CD4-positive, alpha-beta T cell treated with Interleukin-17A for 1 hour (primary cell): Measurements from ENCODE around the gene ILRUN.
A peak's percentile ranks its signal among the peaks of the same experiment; 100 is the strongest.
"Not testable (repeated sequence)": the region's sequence is repeated elsewhere in the genome, so short reads cannot be mapped to it uniquely, and the experiment has no call there.

Source experiments
- DNase-seq: peaks from one replicate; pipeline ENCODE4 v3.0.0-alpha.2; 2020

ILRUN gene

DNA sequence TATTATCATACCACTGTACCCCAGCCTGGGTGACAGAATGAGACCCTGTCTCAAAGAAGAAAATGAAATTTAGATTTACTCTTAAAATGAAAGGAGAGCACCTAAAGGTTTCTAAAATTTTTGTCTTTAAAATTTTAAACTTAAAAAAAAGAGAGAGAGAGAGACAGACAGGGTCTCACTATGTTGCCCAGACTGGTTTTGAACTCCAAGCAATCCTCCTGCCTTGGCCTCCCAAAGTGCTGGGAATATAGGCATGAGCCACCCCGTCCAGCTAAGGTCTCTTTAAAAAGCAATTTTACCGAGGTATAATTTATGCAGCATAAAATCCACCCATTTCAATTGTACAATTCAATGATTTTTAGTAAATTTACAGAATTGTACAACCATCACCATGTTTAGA is 33.2 kb downstream of the ILRUN start:
- no peak for DNase-seq

DNA sequence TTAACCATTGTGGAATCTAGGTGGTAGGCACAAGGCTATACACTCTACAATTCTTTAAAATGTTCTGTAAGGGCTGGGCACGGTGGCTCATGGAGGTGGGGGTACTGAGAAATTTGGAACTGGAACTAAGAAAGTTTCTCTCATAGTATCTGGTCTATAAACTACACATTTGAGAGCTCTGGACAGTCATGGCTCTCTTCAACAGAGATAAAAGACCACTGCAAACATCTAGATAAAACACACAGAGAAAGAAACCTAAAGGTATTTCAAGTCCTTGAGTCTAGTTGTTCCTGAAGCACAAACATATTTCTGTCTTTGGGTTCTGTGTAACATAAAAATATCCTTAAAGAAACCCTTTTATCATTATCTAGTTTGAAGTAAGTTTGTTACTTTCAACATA is 35.2 kb downstream of the ILRUN start:
- no peak for DNase-seq

DNA sequence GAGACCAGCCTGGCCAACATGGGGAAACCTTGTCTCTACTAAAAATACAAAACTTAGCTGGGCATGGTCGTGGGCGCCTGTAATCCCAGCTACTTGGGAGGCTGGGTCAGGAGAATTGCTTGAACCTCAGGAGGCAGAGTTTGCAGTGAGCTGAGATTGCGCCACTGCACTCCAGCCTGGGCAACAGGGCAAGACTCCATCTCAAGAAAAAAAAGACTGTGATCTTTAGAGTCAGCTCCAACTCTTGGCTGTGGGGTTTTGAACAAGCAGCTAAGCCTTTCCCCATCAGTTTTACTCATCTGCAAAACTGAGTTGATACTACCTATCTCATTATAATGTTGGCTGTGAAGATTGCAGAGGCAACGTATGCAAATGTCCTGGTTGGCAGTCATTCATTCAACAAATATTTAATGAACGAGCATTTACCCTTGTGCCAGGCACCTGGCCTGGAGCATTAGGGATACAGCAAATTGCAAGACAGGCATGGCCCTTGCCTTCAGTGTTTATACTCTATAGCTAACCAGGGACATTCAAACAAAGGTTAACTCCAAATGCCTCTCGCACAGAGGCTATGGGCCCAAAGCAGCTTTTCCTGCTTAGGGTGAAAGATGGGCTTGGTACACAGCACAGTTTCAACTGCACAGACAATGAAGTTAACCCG is 37.8 kb downstream of the ILRUN start:
- DNase-seq, result no peak

DNA sequence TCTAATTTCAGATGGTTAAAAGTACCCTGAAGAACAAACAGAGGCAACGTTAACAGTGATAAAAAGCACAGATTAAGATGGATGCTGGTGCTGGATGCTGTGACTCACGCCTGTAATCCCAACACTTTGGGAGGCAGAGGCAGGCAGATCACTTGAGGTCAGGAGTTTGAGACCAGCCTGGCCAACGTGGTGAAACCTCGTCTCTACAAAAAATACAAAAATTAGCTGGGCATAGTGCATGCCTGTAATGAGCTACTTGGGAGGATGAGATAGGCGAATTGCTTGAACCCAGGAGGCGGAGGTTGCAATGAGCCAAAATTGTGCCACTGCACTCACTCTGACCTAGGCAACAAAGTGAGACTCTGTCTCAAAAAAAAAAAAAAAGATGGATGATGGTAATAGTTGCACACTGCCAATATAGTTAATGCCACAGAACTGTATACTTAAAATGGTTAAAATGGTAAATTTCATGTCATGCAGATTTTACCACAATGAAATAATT is 38.5 kb downstream of the ILRUN start:
- DNase-seq, result not testable (repeated sequence)

DNA sequence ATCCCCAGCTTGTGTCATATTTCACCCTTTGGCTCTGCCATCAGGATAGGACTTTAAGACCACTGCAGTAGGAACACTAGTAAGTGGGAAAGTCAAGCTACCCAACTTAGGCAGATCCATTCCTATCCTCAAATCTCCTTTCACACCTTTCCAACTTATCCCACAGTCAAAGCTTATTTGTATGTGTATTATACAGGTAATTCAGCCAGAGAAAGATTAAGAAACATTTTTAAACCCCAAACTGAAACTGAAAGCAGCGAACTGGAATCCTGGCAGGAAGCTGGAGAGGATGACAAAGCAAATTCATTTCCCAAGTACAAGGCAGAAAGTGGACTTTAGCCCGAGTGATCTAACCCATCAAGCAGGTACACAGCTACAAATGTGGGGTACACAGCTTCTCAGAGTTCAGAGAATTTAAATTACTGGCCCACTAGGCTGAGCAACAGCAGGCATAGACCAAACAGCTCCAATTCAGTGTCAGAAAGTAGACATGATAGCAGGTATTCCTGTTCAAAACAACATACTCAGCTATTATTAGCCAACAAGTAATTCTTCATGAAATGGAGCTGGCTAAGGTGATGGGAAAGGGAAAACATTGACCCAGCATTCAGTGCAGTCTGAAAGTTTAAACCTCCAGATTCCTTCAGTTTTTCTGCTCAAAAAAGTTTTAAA is 39.1 kb downstream of the ILRUN start:
- peak; percentile 55 for DNase-seq

DNA sequence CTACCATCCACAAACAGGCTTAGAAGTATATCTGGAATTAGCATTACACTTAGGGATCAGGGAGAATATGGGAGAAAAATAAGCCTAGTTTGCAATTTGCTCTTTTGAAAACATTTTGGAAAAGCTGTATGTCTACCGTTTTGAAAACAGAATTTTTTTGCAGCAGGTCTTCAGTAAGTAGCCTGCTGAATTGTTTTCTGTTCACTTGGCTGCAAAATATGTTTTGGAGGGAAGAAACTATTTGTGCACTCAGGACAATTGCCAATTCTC is 39.6 kb downstream of the ILRUN start:
- DNase-seq, result no peak

DNA sequence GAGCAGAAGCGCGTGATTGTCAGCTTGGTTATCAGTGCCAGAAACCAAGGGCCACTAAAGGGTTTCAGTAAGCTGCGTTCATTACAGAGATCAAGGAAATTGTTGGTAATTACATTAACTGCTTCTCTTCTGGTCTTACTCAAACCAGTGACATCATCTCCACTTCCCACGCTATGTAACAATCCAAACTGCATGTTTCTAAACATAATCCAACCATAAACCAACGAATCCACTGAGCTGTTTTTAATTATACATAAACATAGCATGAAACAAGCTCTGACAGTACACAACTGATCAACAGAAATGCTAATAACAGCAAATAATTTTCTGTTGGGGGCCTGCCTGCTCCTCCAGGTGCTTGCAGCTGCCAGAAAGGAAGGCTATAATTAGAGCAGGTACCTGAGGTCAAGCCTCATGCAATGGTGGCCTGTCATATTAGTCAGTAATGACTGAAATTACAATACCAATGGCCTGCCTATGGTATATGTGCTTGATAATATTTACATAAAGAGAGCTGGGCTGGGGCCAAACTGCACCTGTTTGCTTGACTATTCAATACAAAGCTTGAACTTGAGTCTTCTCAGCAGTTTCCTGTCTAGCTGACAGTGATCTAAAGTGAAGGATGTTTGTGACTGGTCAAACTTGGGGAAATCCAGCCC is 40.1 kb downstream of the ILRUN start:
- DNase-seq, result peak; percentile 58

DNA sequence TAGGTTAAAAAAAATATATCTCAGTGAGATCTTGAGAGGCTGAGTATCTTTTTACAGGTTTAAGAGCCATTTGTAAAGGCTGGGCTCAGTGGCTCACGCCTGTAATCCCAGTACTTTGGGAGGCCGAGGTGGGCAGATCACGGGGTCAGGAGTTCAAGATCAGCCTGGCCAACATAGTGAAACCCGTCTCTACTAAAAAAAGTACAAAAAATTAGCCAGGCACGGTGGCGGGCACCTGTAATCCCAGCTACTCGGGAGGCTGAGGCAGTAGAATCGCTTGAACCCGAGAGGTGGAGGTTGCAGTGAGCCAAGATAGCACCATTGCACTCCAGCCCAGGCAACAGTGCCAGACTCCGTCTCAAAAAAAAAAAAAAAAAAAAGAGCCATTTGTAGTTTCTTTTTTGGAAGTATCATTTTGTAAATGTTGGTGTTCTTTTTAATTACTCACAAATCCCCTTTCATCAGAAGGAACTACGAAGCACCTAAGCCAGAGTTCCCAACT is 40.6 kb downstream of the ILRUN start:
- not testable (repeated sequence) for DNase-seq

DNA sequence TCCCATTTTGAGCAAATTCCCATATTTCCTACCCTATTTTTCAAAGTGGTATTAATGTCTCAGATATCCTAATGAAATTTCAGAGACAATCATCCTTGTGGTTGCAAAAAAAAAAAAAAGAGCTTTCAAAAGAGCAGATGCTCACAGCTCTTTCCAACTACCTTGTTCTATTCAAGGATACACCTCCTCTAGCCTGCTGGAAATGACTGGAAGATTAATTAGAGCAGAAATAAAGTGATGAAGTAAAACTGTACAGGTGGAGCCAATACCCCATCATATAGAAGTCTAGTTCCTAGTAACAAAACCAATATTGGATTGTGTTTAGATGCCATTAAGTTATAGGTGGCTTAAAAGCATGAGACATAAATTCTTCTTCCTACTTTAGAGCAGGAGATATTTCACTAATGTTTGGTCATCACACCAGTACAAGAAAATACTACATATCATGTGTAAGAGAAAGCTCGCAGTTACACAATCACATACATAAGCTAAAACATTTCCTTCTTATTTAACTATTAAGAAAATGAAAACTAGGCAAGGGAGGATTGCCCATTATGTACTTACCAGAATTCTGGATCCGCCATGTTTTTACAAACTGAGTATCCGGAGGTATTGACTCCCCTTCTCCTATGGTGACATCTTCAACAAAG is 42.4 kb downstream of the ILRUN start:
- no peak for DNase-seq

DNA sequence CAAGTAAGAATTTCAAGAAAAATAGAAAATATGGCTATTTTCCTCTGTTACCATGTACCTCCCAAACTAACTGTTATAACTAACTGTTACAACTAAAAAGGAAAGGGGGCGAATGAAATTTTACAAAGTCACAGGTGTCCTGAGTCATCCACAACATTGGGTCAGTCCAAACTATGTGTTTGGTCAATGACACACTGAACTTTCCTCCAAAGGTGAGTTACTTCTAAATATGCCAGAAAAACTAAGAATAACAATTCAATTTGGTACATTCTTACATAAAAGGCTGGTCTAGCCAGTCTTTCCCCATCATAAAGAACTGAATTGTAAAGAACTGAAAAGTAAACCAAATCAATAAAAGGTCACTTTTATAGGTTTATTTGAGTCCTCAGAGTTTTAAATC is 44.3 kb downstream of the ILRUN start:
- no peak for DNase-seq

DNA sequence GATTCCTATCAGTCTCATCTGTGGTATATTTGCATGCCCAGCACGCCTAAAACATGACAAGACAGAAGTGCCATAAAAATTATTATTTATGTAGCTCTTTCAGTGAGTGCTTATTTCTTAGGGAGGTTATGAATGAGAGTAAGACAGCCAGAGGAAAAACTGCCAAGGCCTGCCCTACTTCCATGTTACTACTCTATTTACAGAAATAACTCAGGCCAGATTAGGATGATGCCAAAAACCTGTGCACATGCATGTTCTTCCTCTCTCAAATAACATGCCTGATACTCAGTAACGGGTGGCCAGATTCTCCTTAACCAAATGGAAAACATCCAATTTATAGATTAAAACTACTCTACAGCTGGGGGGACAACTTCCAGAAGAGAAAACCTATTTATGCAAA is 45.7 kb downstream of the ILRUN start:
- DNase-seq, result no peak

DNA sequence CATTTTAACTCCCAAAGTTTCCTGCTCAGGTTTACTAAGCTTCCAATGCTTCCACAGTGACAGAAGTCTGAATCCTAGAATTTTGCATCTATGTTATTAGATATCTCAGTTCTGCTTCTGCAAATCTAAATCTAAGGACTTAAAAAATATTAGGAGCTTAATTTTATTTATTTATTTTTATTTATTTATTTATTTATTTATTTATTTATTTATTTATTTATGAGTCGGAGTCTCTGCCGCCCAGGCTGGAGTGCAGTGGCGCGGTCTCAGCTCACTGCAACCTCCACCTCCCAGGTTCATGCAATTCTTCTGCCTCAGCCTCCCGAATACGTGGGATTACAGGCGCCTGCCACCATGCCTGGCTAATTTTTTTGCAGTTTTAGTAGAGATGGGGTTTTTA is 46.3 kb downstream of the ILRUN start:
- DNase-seq, result not testable (repeated sequence)

DNA sequence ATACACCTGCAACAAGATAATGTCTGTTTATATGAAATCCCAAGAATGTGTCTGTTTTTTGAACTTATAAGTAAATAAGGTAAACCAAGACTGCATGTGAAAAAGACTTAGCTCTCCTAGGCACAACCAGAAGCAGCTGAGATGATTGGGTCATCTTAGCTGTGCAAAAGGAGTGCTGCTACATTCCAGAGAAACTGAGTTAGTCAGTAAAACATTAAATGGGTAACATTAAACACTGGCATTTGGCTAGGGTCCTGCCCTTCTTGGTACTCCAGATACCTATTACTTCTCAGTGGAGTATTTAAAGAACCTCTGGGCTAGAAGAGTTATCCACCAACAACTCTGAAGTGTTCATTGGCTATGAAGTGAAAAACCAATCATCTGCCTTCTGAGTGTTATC is 47.8 kb downstream of the ILRUN start:
- no peak for DNase-seq
